NB4 (cell line): ENCODE results near the gene CLASP2.
"Not testable (repeated sequence)": the region's sequence is repeated elsewhere in the genome, so short reads cannot be mapped to it uniquely, and the experiment has no call there.

Source experiments
- DNase-seq: peaks from one replicate; pipeline ENCODE4 v3.0.0; 2010; ENCODE audit warnings: low read depth
- H3K4me3 ChIP-seq: one replicate; pipeline ENCODE4 v1.5.1; 2011; ENCODE audit warnings: mild to moderate bottlenecking, low read depth, low read length, moderate library complexity
- MYC ChIP-seq: IDR thresholded peaks from 2 replicates; pipeline ENCODE4 v1.6.1; 2011; ENCODE audit warnings: low read depth, low read length
- POLR2A ChIP-seq: IDR thresholded peaks from 2 replicates; pipeline ENCODE4 v1.6.1; 2011; ENCODE audit warnings: mild to moderate bottlenecking; ENCODE audit not compliant: insufficient read length; ENCODE audit errors: extremely low read depth
- TF ChIP-seq, protein P1 (sequence below): IDR thresholded peaks from 2 replicates; pipeline ENCODE4 v1.6.1; 2011; ENCODE audit warnings: low read depth, low read length
- TF ChIP-seq, protein P2 (sequence below): IDR thresholded peaks from one replicate; pipeline ENCODE4 v1.5.1; 2012; ENCODE audit warnings: low read depth, low read length

CLASP2 gene

DNA sequence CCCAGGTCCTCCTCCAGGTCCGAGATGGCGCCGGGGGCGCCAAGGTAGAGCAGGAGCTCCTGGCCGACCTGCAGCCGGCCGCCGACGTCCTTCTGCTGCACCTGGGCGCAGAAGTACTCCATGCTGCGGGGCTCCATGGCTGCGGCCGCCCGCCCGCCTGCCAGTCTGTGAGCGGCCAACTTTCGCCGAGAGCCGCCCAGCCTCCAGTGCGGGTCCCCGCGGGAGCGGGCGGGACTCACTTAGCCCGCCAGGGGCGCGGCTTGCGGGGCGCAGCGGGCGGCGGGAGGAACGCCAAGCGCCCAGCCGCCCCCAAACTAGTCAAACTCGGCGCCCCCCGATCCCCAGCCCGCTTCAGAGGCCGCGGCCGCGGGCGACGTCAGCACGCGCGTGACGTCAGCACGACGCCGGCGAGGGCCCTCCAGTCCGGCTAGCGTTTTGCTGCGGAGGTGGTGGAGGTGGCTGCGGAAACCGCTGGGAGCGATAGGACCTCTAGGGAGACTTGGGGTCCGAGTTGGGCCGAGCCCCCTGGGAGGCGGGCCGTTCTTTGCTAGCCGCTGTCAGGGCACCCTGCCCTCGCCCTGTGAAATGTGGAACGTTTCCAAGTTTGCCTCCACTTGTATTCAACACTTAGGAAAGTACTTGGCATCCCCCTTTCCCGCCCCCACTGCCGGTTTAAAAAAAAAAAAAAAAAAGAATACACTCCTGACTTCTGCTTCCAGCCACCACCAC is at the start of gene CLASP2:
CLASP2 (minus strand) TSS at position 389 of the 729 bp plus-strand sequence; CDS start at position 137, 252 bp downstream.
- peak within 1 kb of the TSS; percentile 85 for H3K4me3 ChIP-seq
- TF ChIP-seq, protein P1, sequence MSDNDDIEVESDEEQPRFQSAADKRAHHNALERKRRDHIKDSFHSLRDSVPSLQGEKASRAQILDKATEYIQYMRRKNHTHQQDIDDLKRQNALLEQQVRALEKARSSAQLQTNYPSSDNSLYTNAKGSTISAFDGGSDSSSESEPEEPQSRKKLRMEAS, result peak; percentile 61
- TF ChIP-seq MYC (peak; percentile 58; the same call in 1 of the 2 replicates), POLR2A (peak; percentile 80)
- TF ChIP-seq, protein P2, sequence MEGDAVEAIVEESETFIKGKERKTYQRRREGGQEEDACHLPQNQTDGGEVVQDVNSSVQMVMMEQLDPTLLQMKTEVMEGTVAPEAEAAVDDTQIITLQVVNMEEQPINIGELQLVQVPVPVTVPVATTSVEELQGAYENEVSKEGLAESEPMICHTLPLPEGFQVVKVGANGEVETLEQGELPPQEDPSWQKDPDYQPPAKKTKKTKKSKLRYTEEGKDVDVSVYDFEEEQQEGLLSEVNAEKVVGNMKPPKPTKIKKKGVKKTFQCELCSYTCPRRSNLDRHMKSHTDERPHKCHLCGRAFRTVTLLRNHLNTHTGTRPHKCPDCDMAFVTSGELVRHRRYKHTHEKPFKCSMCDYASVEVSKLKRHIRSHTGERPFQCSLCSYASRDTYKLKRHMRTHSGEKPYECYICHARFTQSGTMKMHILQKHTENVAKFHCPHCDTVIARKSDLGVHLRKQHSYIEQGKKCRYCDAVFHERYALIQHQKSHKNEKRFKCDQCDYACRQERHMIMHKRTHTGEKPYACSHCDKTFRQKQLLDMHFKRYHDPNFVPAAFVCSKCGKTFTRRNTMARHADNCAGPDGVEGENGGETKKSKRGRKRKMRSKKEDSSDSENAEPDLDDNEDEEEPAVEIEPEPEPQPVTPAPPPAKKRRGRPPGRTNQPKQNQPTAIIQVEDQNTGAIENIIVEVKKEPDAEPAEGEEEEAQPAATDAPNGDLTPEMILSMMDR, result no peak
- peak; percentile 93 for DNase-seq

DNA sequence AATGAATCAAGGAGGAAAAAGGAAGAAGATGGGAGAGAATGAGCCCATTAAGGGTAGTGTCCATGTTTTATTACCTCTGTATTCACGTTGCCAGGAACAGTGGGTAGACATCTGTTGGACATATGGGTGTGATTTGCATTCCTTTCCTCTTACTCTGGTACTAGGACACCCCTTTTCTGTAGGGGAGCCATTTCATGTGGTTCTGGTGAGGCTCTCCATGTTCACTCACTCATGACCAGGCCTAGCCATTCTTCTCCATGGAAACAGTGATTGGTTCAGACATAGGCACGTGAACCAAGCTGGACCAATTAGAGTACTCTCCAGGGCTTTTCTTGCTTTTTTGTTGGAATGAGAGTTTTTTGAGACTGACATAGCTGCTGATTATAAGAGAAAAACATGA is 40.8 kb upstream of the CLASP2 start:
- TF ChIP-seq, protein P2, result no peak
- no peak for TF ChIP-seq MYC
- TF ChIP-seq, protein P1, result no peak
- no peak for DNase-seq
- H3K4me3 ChIP-seq, result no peak overlapping the region

DNA sequence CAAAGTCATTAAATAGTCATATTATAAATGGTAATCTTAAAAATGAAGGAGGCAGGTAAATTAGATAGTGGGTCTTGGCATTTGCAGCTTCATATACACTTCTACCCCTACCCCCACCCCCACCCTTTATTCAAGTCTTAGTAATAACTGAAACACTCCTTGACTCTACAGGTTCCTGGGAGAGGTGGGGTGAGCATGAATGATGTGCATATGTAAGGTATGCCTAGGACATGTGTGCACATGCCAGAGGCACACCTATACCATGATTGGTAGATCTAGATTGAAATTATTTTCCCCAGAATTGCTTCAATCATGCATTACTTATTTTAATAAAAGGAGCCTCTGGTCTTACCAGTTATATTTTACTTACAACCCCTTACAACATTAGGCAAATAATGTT is 40.2 kb upstream of the CLASP2 start:
- H3K4me3 ChIP-seq, result no peak overlapping the region
- no peak for DNase-seq
- TF ChIP-seq MYC (no peak), POLR2A (no peak)
- TF ChIP-seq, protein P2, result no peak
- TF ChIP-seq, protein P1, result no peak

DNA sequence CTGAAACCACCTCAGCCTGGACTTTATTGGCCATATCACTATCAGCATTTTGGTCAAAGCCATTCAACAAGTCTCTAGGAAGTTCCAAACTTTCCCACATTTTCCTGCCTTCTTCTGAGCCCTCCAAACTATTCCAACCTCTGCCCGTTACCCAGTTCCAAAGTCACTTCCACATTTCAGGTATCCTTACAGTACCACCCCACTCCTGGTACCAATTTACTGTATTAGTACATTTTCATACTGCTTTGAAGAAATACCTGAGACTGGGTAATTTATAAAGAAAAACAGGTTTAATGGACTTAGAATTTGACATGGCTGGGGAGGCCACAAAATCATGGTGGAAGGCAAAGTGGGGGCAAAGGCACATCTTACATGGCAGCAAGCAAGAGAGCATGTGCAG is 36.3 kb upstream of the CLASP2 start:
- not testable (repeated sequence) for DNase-seq, H3K4me3 ChIP-seq

GRCh38 chr3:33751336-33751735 is 33.3 kb upstream of the CLASP2 start:
- TF ChIP-seq, protein P2, result no peak
- no peak for TF ChIP-seq POLR2A
- TF ChIP-seq, protein P1, result no peak
- TF ChIP-seq MYC, result no peak
- no peak for DNase-seq
- no peak overlapping the region for H3K4me3 ChIP-seq

DNA sequence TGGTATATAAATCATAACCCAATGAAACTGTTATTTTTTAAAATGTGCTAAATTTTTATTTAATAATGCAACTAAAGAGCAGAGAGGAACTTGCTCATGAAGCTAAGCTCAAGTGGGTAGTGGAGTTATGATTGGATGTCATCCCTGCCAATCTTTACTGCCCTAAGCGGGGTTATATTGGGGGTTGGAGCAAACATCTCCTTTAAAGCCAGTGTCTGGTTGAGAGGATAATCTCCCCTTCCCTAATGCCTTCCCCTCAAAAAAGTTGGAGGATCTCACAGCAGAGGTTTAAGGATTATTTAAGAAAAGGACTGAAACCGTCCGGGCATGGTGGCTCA is 32.1 kb upstream of the CLASP2 start:
- DNase-seq, result peak; percentile 68
- no peak overlapping the region for H3K4me3 ChIP-seq
- TF ChIP-seq MYC (no peak), POLR2A (no peak)
- TF ChIP-seq, protein P2, result no peak
- TF ChIP-seq, protein P1, result no peak
